A673 (cell line): ENCODE data around the gene LRRC18. TPM values are rescaled to one million over a fixed set of nuclear protein-coding genes. Genes with fewer than 3 reads are reported as not detected.

Experiments used
- BruUV-seq: library from RNA; stranded (reverse); fragments of 400-500 nt; replicated peaks from 2 replicates; lab custom pipeline; 2021; lab: Mats Ljungman, UMichigan
- CTCF ChIA-PET: fragments of 300-600 bp; sonication (Branson Sonifier 250); formaldehyde crosslinking; loops from one replicate; lab custom pipeline; 2022; ENCODE audit warnings: antibody characterized with exemption; lab: Charles Lee
- POLR2A ChIA-PET: fragments of 300-600 bp; sonication (Branson Sonifier 250); formaldehyde crosslinking; loops from one replicate; lab custom pipeline; 2022; ENCODE audit warnings: antibody characterized with exemption; ENCODE audit not compliant: low non-redundant PET; lab: Charles Lee
- DNase-seq: peaks from one replicate; pipeline ENCODE4 v3.0.0-alpha.2; 2015; ENCODE audit warnings: low spot score
- H3K27ac ChIP-seq: fragments of 200-600 bp; sonication (generic); 2 replicates; pipeline ENCODE4 v1.5.1; 2016; ENCODE audit warnings: mixed run types, low read depth, mild to moderate bottlenecking, mixed read lengths, antibody characterized with exemption, low read length; ENCODE audit not compliant: poor library complexity, severe bottlenecking
- H3K27me3 ChIP-seq: fragments of 200-600 bp; sonication (generic); replicated peaks from 2 replicates; pipeline ENCODE4 v1.6.1; 2017; ENCODE audit warnings: mixed run types, low read depth, mild to moderate bottlenecking, mixed read lengths, antibody characterized with exemption, low read length; ENCODE audit not compliant: insufficient read depth, poor library complexity
- H3K36me3 ChIP-seq: fragments of 200-600 bp; sonication (generic); 2 replicates; pipeline ENCODE4 v1.6.1; 2016; ENCODE audit warnings: mixed run types, mild to moderate bottlenecking, mixed read lengths, antibody characterized with exemption, low read length; ENCODE audit not compliant: insufficient read depth, poor library complexity, severe bottlenecking
- H3K4me1 ChIP-seq: fragments of 200-600 bp; sonication (generic); 2 replicates; pipeline ENCODE4 v1.6.1; 2017; ENCODE audit warnings: mixed run types, mild to moderate bottlenecking, mixed read lengths, antibody characterized with exemption, low read length; ENCODE audit not compliant: insufficient read depth, poor library complexity, severe bottlenecking
- H3K4me3 ChIP-seq: fragments of 200-600 bp; sonication (generic); 2 replicates; pipeline ENCODE4 v1.5.1; 2016; ENCODE audit warnings: low read depth, mixed run types, mild to moderate bottlenecking, mixed read lengths, low read length; ENCODE audit not compliant: poor library complexity, severe bottlenecking
- H3K9me3 ChIP-seq: fragments of 200-600 bp; sonication (generic); 2 replicates; pipeline ENCODE4 v1.6.1; 2016; ENCODE audit warnings: mixed run types, low read depth, mild to moderate bottlenecking, mixed read lengths, antibody characterized with exemption, low read length; ENCODE audit not compliant: poor library complexity, severe bottlenecking
- EZH2 ChIP-seq: fragments of 200-600 bp; sonication (generic); IDR thresholded peaks from 2 replicates; pipeline ENCODE4 v1.6.1; 2017; ENCODE audit warnings: borderline replicate concordance, low read depth, mild to moderate bottlenecking, mixed read lengths, antibody characterized with exemption, low read length; ENCODE audit not compliant: poor library complexity, severe bottlenecking
- intact Hi-C: fragments of 100-400 bp; cut with micrococcal nuclease; formaldehyde crosslinking; loops from one replicate; pipeline ENCODE4 v1.10.0; 2022; ENCODE audit not compliant: unreplicated experiment
- total RNA-seq: library from RNA; stranded (reverse); gene quantifications from 2 replicates; pipeline ENCODE4 v1.2.3, GENCODE V29; 2021
- TF ChIP-seq, protein P1 (sequence below): fragments of 300-800, 200-600 bp; sonication (generic); conservative IDR thresholded peaks from 2 replicates; pipeline ENCODE4 v1.5.1; 2017; ENCODE audit warnings: low read depth, mild to moderate bottlenecking, antibody characterized with exemption, low read length, moderate library complexity, mixed read lengths

LRRC18 gene
- total RNA-seq, 1 experiment from 2014 or later: not detected

DNA sequence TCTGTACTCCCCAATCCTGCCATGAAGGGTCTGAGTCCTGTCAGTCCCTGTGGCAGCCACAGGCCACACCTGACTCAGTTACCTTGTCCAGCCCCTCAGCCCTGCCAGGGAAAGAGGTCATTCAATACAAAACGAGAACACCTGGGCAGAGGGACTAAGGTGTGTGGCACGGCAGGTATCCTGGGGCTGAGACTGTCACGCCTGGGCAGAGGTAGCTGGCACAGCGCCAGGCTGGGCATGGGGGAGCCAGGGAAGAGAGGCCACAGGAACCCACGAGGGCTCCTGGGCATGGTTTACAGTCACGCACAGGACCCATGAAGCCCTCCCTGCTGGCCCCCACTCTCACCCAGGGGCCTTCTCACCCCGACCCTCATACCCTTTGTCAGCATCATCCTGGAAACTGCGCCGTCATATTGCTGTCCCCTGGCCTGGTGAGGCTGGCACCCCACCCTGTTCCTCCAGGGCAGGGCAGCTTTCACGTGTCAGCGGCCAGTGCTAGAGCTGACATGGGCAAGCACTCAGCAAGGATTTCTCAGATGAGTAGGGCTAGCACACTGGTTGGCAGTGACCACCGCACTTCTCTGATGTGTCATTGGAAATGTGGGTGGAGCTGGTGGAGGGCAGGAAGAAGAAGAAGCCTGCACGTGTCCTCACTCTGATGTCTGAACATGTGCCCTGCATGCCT, 42.7 kb downstream of the LRRC18 start:
- Histone ChIP-seq H3K27ac (no peak overlapping the region), H3K27me3 (no peaks in the 10 kb centered on the region), H3K4me1 (no peaks in the 10 kb centered on the region), H3K9me3 (no peaks in the 10 kb centered on the region), H3K36me3 (no peaks in the 10 kb centered on the region), H3K4me3 (no peak overlapping the region)
- BruUV-seq: no TSS peak
- CTCF ChIA-PET: no interaction called here
- TF ChIP-seq, protein P1, sequence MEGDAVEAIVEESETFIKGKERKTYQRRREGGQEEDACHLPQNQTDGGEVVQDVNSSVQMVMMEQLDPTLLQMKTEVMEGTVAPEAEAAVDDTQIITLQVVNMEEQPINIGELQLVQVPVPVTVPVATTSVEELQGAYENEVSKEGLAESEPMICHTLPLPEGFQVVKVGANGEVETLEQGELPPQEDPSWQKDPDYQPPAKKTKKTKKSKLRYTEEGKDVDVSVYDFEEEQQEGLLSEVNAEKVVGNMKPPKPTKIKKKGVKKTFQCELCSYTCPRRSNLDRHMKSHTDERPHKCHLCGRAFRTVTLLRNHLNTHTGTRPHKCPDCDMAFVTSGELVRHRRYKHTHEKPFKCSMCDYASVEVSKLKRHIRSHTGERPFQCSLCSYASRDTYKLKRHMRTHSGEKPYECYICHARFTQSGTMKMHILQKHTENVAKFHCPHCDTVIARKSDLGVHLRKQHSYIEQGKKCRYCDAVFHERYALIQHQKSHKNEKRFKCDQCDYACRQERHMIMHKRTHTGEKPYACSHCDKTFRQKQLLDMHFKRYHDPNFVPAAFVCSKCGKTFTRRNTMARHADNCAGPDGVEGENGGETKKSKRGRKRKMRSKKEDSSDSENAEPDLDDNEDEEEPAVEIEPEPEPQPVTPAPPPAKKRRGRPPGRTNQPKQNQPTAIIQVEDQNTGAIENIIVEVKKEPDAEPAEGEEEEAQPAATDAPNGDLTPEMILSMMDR: no peak
- TF ChIP-seq EZH2: no peak
- POLR2A ChIA-PET: no interaction called here
- DNase-seq: no peak
- intact Hi-C loops: no loop called here

DNA sequence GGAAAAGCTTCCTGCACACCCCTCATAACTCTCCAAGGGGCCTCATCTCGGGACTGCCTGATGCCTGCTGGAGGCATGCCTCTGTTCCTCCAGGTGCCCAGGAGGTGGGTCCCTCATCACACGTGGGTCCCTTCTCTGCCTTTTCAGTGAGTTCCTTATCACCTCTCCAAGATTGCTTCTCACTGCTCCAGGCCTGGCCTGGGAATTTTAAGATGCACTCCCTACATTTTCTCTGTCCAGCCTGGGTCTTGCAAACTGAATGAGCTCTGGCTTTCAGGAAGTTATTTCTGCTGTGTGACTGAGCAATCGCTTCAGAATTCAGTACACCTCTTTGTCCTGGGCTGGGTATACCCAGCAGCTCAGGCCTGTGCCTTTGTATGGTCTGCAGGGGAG, 43.8 kb downstream of the LRRC18 start:
- H3K36me3 ChIP-seq: no peaks in the 10 kb centered on the region
- no peaks in the 10 kb centered on the region for H3K9me3 ChIP-seq
- no peak overlapping the region for H3K4me3 ChIP-seq
- no peaks in the 10 kb centered on the region for H3K27me3 ChIP-seq
- ChIA-PET POLR2A (no interaction called here), CTCF (no interaction called here)
- BruUV-seq: no TSS peak
- TF ChIP-seq, protein P1: no peak
- no peak for TF ChIP-seq EZH2
- no peak for DNase-seq
- H3K27ac ChIP-seq: no peak overlapping the region
- intact Hi-C loops: no loop called here
- H3K4me1 ChIP-seq: no peaks in the 10 kb centered on the region

DNA sequence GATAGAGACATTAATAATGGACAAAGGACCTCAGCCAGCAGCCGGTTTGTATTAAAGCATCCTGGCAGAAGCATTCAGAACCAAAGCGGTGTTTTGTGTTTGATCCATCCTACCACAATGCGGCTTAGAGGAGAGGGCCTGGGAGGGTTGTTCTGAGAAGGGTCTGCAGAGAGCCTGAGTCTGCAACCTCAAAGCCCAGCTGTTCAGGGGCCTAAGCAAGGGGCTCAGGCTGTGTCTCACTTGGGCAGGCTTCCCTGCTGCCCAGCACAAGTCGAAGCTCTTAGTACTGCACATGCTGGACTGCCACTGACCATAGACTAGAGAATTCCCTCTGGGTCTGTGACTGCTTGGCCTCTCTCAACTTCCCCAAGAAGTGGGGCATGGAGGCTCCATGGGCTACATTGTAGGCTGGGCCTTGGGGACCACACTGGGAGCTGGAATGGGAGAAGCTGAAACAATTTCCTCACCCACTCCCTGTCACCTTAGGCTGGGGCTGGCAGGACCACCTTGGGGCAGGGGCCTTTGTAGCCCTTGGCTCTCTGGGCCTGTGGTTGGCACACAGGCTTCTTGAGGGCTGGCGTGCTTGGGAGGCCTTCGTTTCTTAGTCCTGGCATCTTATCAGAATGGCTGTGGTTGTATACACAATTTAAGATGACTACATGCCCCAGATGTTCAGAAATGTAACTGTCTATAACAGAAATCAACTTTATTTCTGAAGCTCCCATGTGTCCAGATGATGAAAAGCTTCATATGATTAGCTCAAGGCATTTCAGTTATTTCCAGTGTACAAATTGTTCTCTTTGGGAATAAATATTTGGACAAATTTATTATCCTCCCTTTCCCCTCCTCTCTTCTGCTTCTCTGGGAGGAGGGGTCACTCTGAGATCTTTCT, 44.5 kb downstream of the LRRC18 start:
- H3K27me3 ChIP-seq: no peaks in the 10 kb centered on the region
- intact Hi-C loops: no loop called here
- H3K27ac ChIP-seq: no peak overlapping the region
- H3K9me3 ChIP-seq: no peaks in the 10 kb centered on the region
- TF ChIP-seq, protein P1: no peak
- TF ChIP-seq EZH2: no peak
- BruUV-seq: no TSS peak
- POLR2A ChIA-PET: no interaction called here
- no peaks in the 10 kb centered on the region for H3K4me1 ChIP-seq
- CTCF ChIA-PET: no interaction called here
- H3K4me3 ChIP-seq: no peak overlapping the region
- DNase-seq: no peak
- no peaks in the 10 kb centered on the region for H3K36me3 ChIP-seq
